NCI-H82 treated with DMSO at 0.1 percent for 48 hours (cell line): ENCODE data around the gene UBR1.
"Not testable (repeated sequence)": the region's sequence is repeated elsewhere in the genome, so short reads cannot be mapped to it uniquely, and the experiment has no call there.

Experiments
- DNase-seq: peaks from one replicate; lab custom pipeline; 2025; ENCODE audit not compliant: unreplicated experiment; lab: John Stamatoyannopoulos, UW

Gene UBR1

GRCh38 chr15:42915654-42916315 is 190.1 kb downstream of the UBR1 start:
- no peak for DNase-seq

DNA sequence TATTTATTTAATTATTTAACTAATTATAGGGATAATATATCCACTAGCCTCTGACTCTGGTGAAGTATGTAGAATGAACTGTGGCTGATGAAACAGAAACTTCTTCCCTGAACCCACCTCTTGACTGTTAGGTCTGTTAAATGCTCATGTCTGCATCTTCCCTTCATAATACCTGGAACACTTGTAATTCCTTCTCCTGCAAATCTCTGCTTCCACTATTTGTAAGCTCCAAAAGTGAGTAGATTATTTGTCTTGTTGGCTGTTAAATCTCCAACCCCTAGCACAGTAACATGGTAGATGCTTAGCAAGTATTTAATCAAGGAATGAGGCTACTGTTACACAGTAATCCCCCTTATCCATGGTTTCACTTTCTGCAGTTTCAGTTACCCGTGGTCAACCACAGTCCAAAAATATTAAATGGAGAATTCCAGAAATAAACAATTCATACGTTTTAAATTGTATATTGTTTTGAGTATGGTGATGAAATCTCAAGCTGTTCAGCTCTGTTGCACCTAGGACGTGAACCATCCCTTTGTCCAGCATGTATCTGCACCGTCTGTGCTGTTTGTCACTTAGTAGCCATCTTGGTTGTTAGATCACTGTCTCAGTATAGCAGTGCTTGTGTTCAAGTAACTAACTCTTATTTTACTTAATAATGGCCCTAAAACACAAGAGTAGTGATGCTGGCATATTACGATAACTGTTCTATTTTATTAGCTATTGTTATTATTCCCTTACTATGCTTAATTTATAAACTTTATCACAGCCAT is 190.9 kb downstream of the UBR1 start:
- peak; percentile 14 for DNase-seq

DNA sequence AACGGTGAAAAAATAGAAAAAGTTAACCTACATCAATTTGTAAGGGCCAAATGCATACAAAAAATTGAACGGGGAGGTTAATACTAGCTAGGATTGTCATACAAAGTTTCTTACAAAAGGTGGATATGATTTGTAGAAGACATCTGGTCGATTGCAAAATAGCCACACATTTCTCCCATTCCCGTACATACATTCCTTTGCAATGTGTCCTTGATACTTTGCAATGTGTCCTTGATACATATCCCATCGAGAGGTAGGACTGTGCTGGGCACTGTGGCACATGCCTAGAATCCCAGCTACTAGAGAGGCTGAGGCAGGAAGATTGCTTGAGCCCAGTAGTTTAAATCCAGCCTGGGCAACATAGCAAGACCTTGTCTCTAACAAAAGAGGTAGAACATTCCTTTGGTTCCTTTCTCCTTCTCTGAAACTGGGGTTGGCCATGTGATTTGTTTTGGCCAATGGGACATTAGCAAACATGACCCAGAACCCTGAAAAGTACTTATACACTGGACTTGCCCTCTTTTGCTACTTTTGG is 194.7 kb downstream of the UBR1 start:
- no peak for DNase-seq

DNA sequence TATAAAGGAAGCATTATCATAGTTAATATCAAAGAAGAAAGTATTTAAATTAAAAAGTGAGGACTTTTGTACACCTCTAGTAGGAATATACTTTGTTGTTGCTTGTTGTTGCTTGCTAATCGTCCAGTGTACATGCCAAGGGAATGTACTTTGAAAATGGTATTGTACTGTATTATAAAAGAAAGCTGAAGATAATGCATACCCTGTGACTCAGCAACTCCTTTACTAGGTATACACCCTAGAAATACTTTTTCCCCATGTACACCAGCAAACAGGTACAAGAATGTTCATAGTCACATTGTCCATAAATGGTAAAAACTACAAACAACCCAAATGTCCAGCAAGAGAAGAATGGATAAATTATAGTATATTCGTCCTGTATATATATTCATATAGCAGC is 197.3 kb downstream of the UBR1 start:
- no peak for DNase-seq

DNA sequence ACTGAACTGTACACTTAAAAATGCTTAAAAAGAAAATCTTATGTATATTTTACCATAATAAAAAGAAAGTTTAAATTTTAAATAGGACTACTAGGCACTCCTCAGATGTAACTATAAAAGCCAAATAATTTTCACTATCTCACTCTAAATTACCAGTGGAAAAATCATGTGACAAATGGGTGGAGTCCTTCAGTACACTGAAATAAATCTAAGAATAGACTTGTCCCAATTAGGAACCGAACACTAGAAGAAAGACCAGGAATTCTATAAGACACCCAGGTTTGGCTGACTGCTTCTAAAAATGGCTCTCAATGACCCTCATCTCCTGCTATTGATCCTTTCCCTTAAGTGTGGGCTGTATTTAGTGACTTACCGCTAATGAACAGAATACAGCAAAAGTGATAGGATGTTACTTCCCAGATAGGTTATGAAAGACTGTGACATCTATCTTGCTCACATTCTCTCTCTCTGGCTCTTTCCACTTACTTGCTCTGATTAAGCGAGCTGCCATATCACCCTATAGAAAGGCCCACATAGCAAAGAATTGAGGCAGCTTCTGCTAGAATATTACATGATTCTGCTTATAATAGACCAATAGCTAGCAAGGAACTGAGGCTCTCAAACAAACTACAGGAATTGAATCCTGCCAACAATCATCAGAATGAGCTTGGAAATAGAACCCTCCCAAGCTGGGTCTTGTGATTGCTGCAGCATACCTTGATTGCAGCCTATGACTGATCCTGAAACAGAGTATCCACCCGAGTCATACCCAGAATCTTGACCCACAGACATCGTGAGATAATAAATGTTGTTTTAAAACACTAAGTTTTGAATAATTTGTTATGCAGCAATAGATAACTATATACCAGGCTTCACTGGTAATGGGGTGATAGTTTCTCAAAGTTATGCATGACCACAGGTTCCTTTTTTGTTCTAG is 202.2 kb downstream of the UBR1 start:
- no peak for DNase-seq

GRCh38 chr15:42893911-42894310 is 211.9 kb downstream of the UBR1 start:
- not testable (repeated sequence) for DNase-seq
